Epithelial cell of proximal tubule (primary cell): ENCODE results near the gene RPRD1B. TPM values are rescaled to one million over a fixed set of nuclear protein-coding genes. Genes with fewer than 3 reads are reported as not detected.
A peak's percentile ranks its signal among the peaks of the same experiment; 100 is the strongest.

Experiments
- DNase-seq: peaks from one replicate; pipeline ENCODE4 v3.0.0-alpha.2; 2011; ENCODE audit warnings: low read depth
- H3K4me3 ChIP-seq: 2 replicates; pipeline ENCODE4 v1.5.1; 2011; ENCODE audit warnings: low read depth, mild to moderate bottlenecking, low read length
- total RNA-seq: library from RNA; depleted of rRNA; stranded (reverse); fragments of >200 nt; gene quantifications from 2 replicates; pipeline ENCODE4 v1.2.3, GENCODE V29; 2015
- TF ChIP-seq, protein P1 (sequence below): conservative IDR thresholded peaks from 2 replicates; pipeline ENCODE4 v1.5.1; 2012; ENCODE audit warnings: low read depth, mild to moderate bottlenecking, low read length

RPRD1B gene
- total RNA-seq, 1 donor from 2014 or later, result 19.9 TPM

GRCh38 chr20:38090061-38090460 is 56.5 kb downstream of the RPRD1B start:
- H3K4me3 ChIP-seq, result no peak overlapping the region
- TF ChIP-seq, protein P1, sequence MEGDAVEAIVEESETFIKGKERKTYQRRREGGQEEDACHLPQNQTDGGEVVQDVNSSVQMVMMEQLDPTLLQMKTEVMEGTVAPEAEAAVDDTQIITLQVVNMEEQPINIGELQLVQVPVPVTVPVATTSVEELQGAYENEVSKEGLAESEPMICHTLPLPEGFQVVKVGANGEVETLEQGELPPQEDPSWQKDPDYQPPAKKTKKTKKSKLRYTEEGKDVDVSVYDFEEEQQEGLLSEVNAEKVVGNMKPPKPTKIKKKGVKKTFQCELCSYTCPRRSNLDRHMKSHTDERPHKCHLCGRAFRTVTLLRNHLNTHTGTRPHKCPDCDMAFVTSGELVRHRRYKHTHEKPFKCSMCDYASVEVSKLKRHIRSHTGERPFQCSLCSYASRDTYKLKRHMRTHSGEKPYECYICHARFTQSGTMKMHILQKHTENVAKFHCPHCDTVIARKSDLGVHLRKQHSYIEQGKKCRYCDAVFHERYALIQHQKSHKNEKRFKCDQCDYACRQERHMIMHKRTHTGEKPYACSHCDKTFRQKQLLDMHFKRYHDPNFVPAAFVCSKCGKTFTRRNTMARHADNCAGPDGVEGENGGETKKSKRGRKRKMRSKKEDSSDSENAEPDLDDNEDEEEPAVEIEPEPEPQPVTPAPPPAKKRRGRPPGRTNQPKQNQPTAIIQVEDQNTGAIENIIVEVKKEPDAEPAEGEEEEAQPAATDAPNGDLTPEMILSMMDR, result no peak
- no peak for DNase-seq

DNA sequence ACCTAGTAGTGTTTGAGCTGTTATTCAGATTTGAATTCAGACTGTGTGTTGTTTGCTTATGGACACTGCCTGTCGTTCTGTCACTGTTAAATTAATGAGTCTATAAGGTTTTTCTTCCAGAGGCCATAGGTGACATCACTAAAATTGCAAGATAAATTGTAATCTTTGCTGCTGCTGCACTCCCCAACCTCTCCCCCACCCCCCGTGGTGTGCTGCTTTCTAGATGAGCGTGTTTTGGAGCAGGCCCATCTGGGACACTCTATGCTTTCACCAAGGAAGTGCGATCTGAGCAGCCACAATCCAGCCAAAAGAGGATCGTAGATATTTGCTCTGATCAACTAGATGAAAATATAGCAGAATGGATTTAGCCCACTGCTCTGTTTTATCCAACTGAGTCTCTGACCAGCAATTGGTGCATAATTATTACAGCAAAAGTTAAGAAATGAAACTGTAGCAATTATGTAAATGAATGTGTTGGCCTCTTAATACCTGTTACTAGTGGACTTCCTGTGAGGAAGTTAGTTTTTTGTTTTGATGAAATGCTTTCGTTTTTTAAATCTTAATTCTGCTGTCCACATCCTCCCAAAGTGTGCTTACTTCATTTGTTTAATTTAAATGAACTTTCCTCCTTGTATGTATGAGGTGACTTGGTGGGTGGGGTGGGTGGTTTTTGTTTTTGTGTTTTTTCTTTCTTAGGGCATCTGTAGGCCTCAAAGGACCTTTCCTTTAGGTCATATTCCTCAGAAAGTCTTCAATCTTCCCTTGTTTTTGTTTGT is 58.1 kb downstream of the RPRD1B start:
- no peak overlapping the region for H3K4me3 ChIP-seq
- TF ChIP-seq, protein P1, result no peak
- DNase-seq, result no peak

- no peak overlapping the region for H3K4me3 ChIP-seq
Measured at GRCh38 chr20:38092260-38092857, 58.8 kb downstream of the RPRD1B start.

DNA sequence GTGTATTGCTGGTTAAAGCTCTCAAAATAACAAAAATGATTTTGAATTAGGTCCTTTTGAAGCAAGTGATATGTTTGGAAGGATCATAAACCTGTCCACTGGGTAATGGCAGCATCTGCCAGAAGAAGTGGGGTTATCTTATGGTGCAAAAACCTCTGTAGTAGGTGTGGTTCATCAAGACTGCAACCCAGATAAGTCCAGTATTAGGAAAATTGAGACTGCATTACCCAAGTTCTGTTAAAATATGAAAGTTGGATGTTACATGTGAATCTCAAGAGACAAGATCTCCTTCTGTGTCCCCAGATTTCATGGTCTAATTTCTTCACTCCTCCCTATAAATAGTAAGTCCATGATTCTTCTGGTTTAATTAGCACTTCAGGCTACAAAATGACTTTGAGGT is 59.4 kb downstream of the RPRD1B start:
- TF ChIP-seq, protein P1, result no peak
- DNase-seq, result no peak
- no peak overlapping the region for H3K4me3 ChIP-seq

More at GRCh38 chr20:38092260-38092857, 58.8 kb downstream of the RPRD1B start:
- DNase-seq, result no peak
- TF ChIP-seq, protein P1, result no peak

- H3K4me3 ChIP-seq, result no peak overlapping the region
- TF ChIP-seq, protein P1, result no peak
- no peak for DNase-seq
Measured at GRCh38 chr20:38093641-38094077, 60.1 kb downstream of the RPRD1B start.

DNA sequence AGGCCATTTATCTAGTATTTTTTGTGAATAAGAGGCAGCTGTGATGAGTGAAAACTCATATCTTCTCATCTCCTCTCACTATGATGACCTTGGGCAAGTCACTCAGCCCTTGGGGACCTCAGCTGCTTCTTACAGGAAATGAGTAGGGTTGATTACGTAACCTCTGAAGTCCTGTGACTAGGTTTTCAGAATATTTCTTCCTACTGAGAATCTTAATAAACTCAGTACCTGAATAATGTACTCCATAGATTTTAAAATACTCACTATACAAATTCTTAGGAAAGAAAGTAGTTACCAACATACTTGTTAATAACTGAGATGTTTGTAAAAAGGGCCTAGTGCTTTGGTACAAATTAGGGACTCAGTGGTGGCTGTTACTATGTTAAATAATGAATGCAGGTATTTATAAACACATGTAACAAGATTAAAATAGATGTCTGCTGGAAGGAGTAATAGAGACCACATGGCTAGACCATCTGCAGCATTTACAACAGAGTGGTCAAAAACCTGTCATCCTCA is 60.9 kb downstream of the RPRD1B start:
- peak; percentile 51 for DNase-seq
- H3K4me3 ChIP-seq, result no peak overlapping the region
- TF ChIP-seq, protein P1, result no peak
